GM10266 (cell line): Measurements from ENCODE around the gene ABCD1.
"Not testable (repeated sequence)": the region's sequence is repeated elsewhere in the genome, so short reads cannot be mapped to it uniquely, and the experiment has no call there.

Experiments used
- DNase-seq: peaks from one replicate; pipeline ENCODE4 v3.0.0; 2012; ENCODE audit errors: extremely low spot score
- TF ChIP-seq, protein P1 (sequence below): IDR thresholded peaks from 2 replicates; pipeline ENCODE4 v1.5.1; 2012; ENCODE audit warnings: mild to moderate bottlenecking, low read depth; ENCODE audit not compliant: control insufficient read depth, insufficient read depth; ENCODE audit errors: missing control alignments

ABCD1 gene

DNA sequence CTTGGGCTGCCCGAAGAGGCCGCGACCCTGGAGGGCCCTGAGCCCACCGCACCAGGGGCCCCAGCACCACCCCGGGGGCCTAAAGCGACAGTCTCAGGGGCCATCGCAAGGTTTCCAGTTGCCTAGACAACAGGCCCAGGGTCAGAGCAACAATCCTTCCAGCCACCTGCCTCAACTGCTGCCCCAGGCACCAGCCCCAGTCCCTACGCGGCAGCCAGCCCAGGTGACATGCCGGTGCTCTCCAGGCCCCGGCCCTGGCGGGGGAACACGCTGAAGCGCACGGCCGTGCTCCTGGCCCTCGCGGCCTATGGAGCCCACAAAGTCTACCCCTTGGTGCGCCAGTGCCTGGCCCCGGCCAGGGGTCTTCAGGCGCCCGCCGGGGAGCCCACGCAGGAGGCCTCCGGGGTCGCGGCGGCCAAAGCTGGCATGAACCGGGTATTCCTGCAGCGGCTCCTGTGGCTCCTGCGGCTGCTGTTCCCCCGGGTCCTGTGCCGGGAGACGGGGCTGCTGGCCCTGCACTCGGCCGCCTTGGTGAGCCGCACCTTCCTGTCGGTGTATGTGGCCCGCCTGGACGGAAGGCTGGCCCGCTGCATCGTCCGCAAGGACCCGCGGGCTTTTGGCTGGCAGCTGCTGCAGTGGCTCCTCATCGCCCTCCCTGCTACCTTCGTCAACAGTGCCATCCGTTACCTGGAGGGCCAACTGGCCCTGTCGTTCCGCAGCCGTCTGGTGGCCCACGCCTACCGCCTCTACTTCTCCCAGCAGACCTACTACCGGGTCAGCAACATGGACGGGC is 579 bp downstream of the ABCD1 start:
- TF ChIP-seq, protein P1, sequence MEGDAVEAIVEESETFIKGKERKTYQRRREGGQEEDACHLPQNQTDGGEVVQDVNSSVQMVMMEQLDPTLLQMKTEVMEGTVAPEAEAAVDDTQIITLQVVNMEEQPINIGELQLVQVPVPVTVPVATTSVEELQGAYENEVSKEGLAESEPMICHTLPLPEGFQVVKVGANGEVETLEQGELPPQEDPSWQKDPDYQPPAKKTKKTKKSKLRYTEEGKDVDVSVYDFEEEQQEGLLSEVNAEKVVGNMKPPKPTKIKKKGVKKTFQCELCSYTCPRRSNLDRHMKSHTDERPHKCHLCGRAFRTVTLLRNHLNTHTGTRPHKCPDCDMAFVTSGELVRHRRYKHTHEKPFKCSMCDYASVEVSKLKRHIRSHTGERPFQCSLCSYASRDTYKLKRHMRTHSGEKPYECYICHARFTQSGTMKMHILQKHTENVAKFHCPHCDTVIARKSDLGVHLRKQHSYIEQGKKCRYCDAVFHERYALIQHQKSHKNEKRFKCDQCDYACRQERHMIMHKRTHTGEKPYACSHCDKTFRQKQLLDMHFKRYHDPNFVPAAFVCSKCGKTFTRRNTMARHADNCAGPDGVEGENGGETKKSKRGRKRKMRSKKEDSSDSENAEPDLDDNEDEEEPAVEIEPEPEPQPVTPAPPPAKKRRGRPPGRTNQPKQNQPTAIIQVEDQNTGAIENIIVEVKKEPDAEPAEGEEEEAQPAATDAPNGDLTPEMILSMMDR: no peak
- DNase-seq: no peak

DNA sequence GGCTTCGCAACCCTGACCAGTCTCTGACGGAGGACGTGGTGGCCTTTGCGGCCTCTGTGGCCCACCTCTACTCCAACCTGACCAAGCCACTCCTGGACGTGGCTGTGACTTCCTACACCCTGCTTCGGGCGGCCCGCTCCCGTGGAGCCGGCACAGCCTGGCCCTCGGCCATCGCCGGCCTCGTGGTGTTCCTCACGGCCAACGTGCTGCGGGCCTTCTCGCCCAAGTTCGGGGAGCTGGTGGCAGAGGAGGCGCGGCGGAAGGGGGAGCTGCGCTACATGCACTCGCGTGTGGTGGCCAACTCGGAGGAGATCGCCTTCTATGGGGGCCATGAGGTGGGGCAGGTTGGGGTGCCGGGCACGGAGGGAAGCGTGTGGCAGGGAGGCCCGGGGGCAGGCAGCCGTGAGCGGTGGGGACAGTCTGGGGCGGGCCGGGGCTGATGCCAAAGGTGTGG is 1.2 kb downstream of the ABCD1 start:
- TF ChIP-seq, protein P1: no peak
- no peak for DNase-seq

DNA sequence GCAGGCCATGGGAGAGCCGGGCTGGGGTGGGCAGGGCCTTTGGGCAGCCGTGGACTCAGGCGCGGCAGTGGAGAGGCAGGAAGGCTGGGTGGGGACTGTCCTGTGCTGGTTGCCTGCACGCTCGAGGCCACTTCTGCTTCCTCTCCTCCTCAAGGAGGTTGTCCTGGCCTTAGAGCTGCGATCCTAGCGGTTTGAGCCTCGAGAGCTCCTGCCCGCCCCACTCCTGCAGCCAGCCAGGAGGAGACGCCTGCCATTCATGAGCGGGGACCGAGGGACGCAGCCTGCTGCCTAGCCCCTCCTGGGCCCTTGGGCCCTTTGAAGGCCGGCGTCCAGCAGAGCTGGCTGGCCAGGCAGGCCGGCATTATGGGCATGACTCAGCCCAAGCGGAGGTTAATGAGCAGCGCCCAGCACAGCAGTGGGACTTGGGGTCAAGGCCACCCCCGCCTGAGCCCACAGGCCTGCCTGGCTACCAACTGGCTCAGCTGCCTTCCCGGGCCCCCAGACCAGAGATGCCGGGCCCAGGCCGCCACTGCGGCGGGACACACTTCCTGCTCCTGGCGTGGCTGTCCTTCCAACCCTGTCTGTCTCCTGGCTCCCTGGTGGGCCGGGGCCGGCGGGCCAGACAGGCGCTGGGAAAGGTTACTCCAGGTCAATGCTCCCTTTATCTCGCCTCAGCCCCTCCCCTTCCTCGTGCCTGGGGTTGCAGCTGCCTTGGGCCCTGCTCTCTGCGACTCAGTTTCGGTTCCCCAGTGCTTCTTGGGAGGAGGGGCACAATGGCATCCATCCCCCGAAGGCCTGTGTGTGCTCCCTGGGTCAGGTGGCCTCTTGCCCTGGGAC is 1.8 kb downstream of the ABCD1 start:
- DNase-seq: peak; percentile 84
- TF ChIP-seq, protein P1: no peak

DNA sequence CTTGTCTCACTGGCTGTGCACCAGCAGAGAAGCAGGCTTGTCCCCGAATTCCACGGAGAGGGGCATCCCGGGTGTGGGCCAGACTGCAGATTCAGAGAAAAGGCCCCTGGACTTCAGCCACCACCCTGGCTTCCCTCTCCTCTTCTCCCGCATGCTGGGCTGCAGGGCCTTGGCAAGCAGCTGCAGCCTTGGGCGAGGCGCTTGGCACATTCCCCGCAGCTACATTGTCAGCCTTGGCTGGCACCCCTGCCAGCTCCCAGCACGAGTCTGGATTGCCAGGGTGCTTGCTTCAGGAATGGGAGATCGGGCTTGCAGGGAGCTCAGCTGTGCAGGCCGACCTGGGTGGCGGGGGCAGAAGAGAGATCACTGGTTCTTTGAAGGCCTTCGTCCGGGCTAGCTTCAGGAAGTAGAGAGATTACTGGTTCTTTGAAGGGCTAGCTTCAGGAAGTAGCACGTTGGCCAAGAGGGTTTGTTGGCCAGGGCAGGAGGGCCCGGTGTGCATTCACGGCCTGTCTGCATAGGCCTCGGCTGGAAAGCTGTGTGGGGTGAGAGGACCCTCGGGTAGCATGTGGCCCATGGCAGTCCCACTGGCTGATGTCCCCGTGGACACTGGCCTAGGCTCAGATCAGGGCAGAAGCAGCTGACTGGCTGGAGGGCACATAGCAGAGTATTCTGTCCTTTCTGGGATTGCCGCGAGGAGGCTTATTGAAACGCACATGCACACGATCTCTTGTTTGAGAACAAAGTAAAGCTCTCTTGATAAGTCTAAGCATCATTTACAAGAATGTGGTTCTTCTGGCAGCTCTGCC is 2.7 kb downstream of the ABCD1 start:
- TF ChIP-seq, protein P1: no peak
- DNase-seq: no peak

DNA sequence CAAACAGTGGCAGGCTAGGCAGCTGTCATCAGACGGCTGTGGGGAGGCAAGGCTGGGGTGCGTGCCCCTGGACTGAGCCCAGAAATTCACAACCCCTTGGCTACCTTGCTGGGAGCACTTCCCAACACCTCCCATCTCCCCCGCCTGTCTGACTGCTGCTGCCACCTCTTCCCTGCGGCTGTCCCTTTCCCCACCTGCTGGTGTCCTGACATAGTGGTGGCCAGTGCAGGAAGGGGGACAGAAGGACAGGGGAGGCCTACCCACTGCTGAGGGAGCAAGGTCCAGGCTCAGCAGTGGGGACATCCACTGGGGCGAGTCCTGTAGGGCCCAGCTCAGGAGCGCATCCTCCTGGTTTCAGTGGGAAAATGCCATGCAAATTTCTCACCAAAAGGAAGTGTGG is 3.4 kb downstream of the ABCD1 start:
- no peak for DNase-seq
- TF ChIP-seq, protein P1: no peak

DNA sequence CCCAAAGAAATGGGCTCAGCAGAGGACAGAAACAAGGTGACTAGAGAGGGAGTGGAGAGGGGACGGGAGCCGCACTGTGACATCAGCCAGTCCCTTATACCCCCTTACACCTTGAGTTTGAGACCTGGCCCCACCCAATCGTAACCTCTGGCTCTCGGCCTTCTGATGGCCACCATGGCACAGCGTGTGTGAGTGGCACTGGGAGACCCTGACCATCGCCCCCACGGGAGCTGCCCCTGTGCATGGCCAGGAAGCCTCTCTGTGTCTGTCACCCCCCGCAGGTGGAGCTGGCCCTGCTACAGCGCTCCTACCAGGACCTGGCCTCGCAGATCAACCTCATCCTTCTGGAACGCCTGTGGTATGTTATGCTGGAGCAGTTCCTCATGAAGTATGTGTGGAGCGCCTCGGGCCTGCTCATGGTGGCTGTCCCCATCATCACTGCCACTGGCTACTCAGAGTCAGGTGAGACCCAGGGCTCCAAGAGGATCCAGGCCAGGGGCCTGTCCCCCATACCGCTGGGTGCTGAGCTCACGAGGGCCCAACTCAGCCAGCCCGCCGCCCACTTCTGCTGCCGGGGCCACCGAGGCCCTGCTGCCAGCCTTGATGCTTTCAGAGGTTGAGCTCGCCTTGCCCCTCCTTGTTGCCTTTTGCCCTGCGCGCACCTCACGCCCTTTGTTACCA is 4.4 kb downstream of the ABCD1 start:
- TF ChIP-seq, protein P1: no peak
- no peak for DNase-seq

DNA sequence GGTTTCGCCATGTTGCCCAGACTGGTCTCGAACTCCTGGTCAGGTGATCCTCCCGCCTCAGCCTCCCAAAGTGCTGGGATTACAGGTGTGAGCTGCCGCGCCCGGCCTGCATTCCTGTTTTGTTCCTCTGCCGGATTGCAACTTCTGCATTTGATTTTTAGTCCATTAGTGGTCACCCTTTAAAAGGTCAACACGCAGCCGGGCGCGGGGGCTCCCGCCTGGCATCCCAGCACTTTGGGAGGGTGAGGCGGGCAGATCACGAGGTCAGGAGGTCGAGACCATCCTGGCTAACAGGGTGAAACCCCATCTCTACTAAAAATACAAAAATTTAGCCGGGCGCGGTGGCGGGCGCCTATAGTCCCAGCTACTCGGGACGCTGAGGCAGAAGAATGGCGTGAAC is 5.5 kb downstream of the ABCD1 start:
- DNase-seq: not testable (repeated sequence)
